ENCODE data around the gene IFI27L1.

Gene IFI27L1

DNA sequence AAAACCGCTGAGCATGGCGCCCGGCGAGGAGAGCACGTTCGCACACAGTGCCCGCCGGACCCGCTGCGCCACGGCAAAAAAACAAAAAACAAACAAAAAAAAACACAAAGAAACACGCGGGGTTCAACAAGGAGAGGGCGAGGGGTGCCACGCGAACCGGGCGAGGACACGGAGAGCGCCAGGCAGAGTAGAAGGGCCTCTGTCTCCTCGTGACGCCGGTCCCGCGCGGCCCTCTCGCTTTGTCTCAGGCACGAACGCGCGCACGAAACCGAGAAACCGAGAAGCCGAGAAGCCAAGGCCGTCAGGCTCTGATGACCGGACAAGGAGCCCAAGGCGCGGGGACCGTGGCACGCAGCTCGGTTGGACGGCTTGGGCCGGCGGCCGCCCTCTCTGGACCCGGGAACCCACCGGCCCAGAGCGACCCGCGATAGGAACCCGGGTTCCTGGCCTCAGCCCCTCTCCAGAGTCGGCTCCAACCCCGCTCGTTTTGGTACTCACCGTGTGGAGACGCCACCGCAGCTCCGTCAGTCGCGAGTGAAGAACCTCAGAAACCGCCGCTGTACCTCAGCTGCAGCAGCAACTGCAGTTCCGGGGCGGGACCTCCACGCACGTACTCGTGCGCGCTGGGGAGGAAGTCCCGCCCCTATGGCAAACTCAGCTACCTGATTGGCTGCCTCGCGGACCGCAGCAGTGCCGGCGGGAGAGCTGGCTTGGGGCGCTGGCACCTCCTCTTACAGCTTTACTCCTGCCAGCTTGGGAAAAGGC, at the start of gene IFI27L1, which contains the start of gene DDX24:
Gene IFI27L1, plus strand, starts transcription at position 690 of the 765 bp plus-strand sequence. CDS start 15,628 bp downstream, outside the sequence.
Gene DDX24, minus strand, starts transcription at position 582 of the 765 bp plus-strand sequence. CDS start 1,460 bp downstream, outside the sequence.
- peak; percentile 97 for DNase-seq (ENCODE audit: low spot score)

DNA sequence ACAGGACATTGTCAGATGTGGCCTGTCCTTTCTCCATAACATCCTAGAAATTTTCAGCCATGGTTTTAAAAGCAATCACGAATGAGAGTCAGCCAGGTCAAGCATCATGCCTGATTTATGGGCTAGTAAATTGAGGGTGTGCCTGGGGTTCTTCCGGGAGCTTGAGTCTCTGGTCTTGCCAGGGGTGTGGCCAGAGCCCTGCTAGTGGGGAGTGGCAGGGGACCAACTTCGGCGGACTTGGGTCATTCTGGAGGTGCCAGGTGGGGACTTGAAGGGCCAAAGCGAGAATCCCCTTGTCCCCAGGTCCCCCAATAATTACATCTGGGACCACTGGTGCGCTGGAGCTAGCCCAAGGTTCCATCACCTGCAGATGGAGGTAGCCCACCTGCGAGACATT, 49.2 kb upstream of the IFI27L1 start:
- no peak for DNase-seq (ENCODE audit: low spot score)

DNA sequence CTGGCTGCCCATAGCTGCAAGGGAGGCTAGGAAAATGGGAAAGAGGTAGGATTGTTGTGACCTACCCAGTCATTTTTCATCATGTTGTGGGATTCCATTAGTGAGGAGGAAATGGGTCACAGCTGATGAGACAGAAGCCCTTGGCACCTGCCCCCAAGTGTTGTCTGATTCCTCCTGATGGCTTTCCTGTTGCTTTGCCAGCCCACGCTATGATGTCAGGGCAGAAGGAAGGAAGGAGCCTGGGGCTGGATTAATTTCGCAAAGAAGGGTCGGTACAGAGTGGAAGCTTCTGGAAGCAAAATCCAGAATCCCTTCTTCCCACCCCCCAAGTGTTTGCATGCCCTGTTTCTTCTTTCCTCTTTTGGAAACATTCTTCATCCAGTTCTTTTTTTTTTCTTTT, 46.2 kb upstream of the IFI27L1 start:
- DNase-seq (ENCODE audit: low spot score): no peak

- peak; percentile 78 for DNase-seq (ENCODE audit: low spot score)
Measured at GRCh38 chr14:94036313-94037167, 44.6 kb upstream of the IFI27L1 start.

DNA sequence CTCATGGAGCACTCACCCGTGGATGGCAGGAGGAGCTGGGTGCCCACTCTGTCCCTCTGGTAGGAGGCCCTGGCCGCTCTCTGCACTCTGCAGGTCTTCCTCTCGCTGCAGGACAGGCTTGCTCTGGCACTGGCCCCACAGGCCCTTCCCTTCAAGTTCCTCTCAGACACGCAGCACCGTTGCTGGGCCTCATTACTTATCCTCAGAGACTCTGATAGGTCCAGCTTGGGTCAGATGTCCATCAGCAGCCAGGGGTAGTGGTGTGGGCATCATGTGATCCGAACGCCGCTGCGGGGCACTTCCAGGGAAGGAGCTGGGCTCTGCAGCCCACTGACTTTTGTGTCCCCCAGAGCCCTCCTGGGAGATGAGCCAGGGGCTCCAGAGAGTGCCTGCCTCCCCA, 43.2 kb upstream of the IFI27L1 start:
- no peak for DNase-seq (ENCODE audit: low spot score)

- no peak for DNase-seq (ENCODE audit: low spot score)
Measured at GRCh38 chr14:94038510-94038909, 42.6 kb upstream of the IFI27L1 start.

GRCh38 chr14:94038921-94039629, 42.0 kb upstream of the IFI27L1 start:
- no peak for DNase-seq (ENCODE audit: low spot score)

DNA sequence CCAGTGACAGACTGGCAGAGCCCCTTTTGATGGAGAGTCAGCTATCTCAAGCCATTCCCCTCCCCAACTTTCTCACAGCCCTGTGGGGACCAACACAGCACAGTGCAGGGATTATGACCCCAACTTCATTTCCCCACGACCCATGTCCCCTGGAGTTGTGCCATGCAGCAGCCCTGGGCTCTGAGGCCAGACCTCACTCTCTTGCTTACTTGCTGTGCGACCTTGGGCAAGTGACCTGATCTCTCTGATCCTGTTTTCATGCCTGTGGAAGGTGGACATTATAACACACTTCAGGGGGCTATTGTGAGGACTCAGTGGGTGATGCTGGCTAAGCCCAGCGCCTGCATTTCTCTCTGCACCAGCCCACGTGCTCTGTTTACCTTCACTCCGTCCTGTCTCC, 40.9 kb upstream of the IFI27L1 start:
- no peak for DNase-seq (ENCODE audit: low spot score)

GRCh38 chr14:94040796-94041195, 40.3 kb upstream of the IFI27L1 start:
- no peak for DNase-seq (ENCODE audit: low spot score)

GRCh38 chr14:94041551-94042346, 39.4 kb upstream of the IFI27L1 start:
- no peak for DNase-seq (ENCODE audit: low spot score)

GRCh38 chr14:94042433-94043091, 38.5 kb upstream of the IFI27L1 start:
- DNase-seq (ENCODE audit: low spot score): no peak

- no peak for DNase-seq (ENCODE audit: low spot score)
Measured at GRCh38 chr14:94043111-94043755, 37.9 kb upstream of the IFI27L1 start.

DNA sequence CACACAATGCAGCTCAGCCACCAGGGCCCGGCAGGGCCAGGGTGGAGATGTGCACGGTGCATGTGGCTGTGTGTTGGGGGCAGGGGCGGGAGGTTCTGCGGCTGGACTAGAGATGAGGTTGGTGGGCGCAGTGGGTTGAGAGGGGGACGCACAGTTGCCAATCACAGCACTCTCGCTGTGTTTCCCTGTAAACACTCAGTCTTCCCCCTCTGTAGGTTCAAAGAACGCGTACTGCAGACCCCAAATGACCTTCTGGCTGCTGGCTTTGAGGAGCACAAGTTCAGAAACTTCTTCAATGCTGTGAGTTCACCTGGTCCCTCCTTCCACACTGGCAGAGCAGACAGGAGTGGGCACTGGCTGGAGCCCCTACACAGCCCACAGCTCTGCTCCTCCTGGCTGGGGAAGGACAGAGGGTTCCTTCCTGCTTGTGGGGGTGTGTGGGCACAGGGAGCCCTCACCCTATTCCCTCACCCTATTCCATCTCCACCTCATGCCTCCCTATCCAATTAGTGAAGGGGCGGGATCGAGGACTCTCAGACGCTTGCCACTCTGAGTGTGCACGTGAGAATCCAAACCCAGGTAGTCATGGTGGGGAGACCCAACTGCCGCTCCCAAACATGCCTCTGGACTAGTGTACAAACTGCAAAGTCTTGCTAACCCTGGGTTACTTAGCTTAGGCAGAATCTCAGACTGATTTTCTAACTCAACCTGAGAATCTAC, 37.2 kb upstream of the IFI27L1 start:
- no peak for DNase-seq (ENCODE audit: low spot score)

DNA sequence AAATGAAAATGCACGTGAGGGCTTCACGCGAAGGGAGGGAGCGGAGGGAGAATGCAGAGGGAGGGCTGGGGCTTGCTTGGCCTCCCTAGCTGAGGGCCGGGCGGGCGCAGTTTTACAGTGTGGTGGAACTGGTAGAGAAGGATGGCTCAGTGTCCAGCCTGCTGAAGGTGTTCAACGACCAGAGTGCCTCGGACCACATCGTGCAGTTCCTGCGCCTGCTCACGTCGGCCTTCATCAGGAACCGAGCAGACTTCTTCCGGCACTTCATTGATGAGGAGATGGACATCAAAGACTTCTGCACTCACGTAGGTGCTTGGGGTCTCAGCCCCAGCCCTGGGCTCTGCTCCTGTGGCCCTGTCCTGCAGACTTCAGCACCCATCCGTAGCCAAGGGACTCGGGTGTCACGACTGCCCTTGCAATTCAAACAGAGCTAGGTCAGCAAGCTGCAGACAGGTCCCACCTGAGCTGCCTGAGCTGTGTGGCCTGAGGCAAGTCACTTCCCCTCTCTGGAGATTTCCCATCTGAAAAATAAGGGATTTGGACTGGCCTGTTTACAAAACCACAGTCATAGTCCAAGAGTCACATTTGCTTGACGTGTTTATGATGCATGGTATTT, 36.5 kb upstream of the IFI27L1 start:
- DNase-seq (ENCODE audit: low spot score): no peak

GRCh38 chr14:94045101-94045500, 36.0 kb upstream of the IFI27L1 start:
- no peak for DNase-seq (ENCODE audit: low spot score)

DNA sequence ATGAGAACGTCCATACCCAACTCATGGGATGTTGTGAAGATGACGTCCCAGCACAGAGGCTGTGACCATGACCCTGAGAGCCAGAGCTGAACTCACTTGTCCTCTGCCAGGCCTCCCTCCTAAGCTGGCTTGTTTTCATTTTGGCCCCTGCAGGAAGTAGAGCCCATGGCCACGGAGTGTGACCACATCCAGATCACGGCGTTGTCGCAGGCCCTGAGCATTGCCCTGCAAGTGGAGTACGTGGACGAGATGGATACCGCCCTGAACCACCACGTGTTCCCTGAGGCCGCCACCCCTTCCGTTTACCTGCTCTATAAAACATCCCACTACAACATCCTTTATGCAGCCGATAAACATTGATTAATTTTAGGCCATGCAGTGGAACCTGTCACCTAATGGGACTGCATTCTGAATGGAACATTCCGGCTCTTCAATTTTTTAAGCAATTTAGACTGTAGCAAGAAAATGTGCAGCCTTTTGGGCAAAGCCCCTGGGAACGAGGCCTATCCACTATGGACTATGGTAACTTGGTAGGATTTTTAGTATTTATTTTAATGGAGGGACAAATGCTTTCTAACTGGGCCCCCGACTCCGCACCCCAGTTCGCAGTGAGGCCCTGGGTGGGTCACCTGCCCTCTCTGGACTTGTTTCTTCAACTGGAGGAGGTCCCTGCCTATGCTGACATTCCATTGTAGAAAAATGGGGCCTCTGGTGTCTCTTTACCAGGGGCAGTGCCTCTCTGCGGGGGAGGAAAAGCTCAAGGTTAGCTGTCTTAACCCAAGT, 35.4 kb upstream of the IFI27L1 start:
- DNase-seq (ENCODE audit: low spot score): no peak

- no peak for DNase-seq (ENCODE audit: low spot score)
Measured at GRCh38 chr14:94046696-94047250, 34.3 kb upstream of the IFI27L1 start.

GRCh38 chr14:94047581-94047980, 33.5 kb upstream of the IFI27L1 start:
- no peak for DNase-seq (ENCODE audit: low spot score)
